GM12864 (cell line): Measurements from ENCODE around the gene ABHD17C.

ENCODE experiments used
- DNase-seq: peaks from one replicate; pipeline ENCODE4 v3.0.0-alpha.2; 2011; ENCODE audit warnings: low read depth
- H3K4me3 ChIP-seq: 2 replicates; pipeline ENCODE4 v1.5.1; 2011; ENCODE audit warnings: mild to moderate bottlenecking, low read depth, low read length, control low read depth
- TF ChIP-seq, protein P1 (sequence below): IDR thresholded peaks from 2 replicates; pipeline ENCODE4 v1.5.1; 2011; ENCODE audit warnings: low read depth, mild to moderate bottlenecking, moderate library complexity, low read length, control low read depth, inconsistent platforms; ENCODE audit errors: missing control alignments

Gene ABHD17C

GRCh38 chr15:80727596-80727995, 32.5 kb downstream of the ABHD17C start:
- no peak for DNase-seq
- H3K4me3 ChIP-seq: no peak overlapping the region
- TF ChIP-seq, protein P1, sequence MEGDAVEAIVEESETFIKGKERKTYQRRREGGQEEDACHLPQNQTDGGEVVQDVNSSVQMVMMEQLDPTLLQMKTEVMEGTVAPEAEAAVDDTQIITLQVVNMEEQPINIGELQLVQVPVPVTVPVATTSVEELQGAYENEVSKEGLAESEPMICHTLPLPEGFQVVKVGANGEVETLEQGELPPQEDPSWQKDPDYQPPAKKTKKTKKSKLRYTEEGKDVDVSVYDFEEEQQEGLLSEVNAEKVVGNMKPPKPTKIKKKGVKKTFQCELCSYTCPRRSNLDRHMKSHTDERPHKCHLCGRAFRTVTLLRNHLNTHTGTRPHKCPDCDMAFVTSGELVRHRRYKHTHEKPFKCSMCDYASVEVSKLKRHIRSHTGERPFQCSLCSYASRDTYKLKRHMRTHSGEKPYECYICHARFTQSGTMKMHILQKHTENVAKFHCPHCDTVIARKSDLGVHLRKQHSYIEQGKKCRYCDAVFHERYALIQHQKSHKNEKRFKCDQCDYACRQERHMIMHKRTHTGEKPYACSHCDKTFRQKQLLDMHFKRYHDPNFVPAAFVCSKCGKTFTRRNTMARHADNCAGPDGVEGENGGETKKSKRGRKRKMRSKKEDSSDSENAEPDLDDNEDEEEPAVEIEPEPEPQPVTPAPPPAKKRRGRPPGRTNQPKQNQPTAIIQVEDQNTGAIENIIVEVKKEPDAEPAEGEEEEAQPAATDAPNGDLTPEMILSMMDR: no peak

DNA sequence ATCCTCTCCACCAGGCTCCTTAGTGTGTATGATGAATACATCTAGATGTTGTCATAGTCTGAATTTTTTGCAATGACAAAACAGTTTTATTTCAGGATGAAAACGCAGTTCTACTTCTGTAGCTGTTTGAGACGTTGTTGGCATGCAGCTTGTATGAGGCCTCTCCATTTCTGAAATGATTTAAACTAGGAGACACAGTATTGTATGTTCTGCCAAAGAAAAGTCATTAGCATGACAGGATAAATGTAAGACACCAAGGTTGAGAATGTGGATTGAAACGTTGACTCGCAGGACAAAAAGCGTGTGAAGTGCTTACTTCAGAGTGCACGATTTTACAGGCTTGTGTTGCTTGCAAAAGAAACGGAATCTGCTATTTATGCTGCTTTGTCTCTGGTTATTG, 35.3 kb downstream of the ABHD17C start:
- TF ChIP-seq, protein P1: no peak
- no peak overlapping the region for H3K4me3 ChIP-seq
- DNase-seq: no peak

- TF ChIP-seq, protein P1: no peak
- H3K4me3 ChIP-seq: no peak overlapping the region
- DNase-seq: no peak
Measured at GRCh38 chr15:80730926-80731325, 35.8 kb downstream of the ABHD17C start.

- H3K4me3 ChIP-seq: no peak overlapping the region
- DNase-seq: no peak
- TF ChIP-seq, protein P1: no peak
Measured at GRCh38 chr15:80732167-80732566, 37.1 kb downstream of the ABHD17C start.

DNA sequence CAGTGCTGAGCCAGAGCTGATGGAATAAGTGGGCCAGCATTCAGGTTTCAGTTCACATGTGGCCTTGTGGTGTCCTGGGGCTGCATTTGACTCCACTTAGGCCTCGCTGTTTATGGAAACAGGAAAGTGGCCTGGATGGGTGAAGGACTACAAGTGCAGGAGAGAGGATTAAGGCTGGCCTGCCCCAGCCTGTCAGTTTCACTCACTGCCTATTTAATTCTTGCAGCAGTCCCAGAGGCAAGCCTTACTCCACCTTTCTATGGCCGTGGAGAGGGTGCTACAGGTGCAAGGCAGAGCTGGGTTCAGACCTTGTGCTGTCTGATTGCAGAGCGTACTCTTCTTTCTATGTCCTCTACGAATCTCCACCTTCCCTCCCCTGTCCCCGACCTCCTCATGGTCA, 37.7 kb downstream of the ABHD17C start:
- H3K4me3 ChIP-seq: no peak overlapping the region
- no peak for DNase-seq
- TF ChIP-seq, protein P1: no peak

DNA sequence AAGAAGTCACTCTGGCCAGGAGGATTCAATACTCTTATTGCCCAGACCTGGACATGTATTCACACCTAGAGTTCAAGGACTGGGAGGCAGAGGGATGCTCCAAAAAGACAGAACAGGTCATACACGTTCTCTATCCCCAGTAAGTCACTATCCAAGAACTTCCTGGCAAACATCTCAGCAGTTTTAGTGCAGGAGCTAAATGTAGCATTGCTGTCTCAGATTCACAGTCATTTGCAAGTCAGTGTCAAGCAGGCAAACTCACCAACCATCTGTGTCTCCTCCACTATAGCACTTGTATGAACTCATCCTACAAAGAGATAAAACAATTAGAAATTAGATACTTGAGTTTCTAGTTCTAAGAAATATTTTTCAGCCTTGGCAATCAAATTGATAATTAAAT, 38.4 kb downstream of the ABHD17C start:
- DNase-seq: no peak
- TF ChIP-seq, protein P1: no peak
- no peak overlapping the region for H3K4me3 ChIP-seq

GRCh38 chr15:80735344-80735743, 40.2 kb downstream of the ABHD17C start:
- DNase-seq: no peak
- TF ChIP-seq, protein P1: no peak
- H3K4me3 ChIP-seq: no peak overlapping the region
